Memory B cell (primary cell): Measurements from ENCODE around the gene OR3A3.
"Not testable (repeated sequence)": the region's sequence is repeated elsewhere in the genome, so short reads cannot be mapped to it uniquely, and the experiment has no call there.

ENCODE experiments used
- ATAC-seq: fragments of 150-1000 bp; cut with Tn5 transposase; 2 replicates; pipeline ENCODE4 v1.10.0; 2021; ENCODE audit warnings: low read depth, mild to moderate bottlenecking, moderate library complexity
- DNase-seq, 2 donors: peaks; one replicate each; pipeline ENCODE4 v3.0.0; 2022; ENCODE audit warnings: low spot score in 2 of 2
- H3K27ac Mint-ChIP-seq: one replicate; pipeline ENCODE4 v1.8.0; 2022; ENCODE audit warnings: mild to moderate bottlenecking, moderate library complexity, mixed read lengths
- H3K27me3 Mint-ChIP-seq: one replicate; pipeline ENCODE4 v1.8.0; 2022; ENCODE audit warnings: mixed read lengths
- H3K36me3 Mint-ChIP-seq: one replicate; pipeline ENCODE4 v1.8.0; 2022; ENCODE audit warnings: mild to moderate bottlenecking, mixed read lengths
- H3K4me1 Mint-ChIP-seq: one replicate; pipeline ENCODE4 v1.8.0; 2022; ENCODE audit warnings: mixed read lengths
- H3K4me3 Mint-ChIP-seq: one replicate; pipeline ENCODE4 v1.8.0; 2022; ENCODE audit warnings: mild to moderate bottlenecking, moderate library complexity, mixed read lengths
- H3K9me3 Mint-ChIP-seq: one replicate; pipeline ENCODE4 v1.8.0; 2022; ENCODE audit warnings: mixed read lengths

The OR3A3 gene

DNA sequence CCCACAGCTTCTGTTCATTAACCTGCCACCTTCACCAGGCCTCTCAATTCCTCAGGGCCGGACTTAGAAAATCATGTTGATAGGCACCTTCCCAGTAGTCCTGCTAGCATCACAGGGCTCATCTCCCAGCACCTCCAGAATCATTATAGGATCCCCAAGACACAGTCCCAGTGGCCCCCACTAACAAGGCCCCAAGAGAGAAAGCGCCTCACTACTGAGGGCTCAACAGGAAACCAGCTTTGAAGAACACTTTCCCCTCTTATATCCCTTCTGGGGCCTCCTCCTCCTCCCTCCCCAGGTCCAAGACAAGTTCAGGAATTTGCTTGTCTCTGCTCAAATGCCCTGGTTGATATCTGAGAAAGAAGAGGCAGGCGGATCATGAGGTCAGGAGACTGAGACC, at the start of gene OR3A3:
TSS of gene OR3A3 (plus strand) at position 301 of the 400 bp plus-strand sequence.
- Mint-ChIP-seq H3K27ac (no peak within 1 kb of the TSS), H3K4me3 (no peak within 1 kb of the TSS), H3K27me3 (peaks cover 17% of the 10 kb centered on the region), H3K4me1 (peaks cover 5% of the 10 kb centered on the region), H3K36me3 (peaks cover 5% of the 10 kb centered on the region), H3K9me3 (peaks cover 9% of the 10 kb centered on the region)
- ATAC-seq (no peak), DNase-seq (no peak)

DNA sequence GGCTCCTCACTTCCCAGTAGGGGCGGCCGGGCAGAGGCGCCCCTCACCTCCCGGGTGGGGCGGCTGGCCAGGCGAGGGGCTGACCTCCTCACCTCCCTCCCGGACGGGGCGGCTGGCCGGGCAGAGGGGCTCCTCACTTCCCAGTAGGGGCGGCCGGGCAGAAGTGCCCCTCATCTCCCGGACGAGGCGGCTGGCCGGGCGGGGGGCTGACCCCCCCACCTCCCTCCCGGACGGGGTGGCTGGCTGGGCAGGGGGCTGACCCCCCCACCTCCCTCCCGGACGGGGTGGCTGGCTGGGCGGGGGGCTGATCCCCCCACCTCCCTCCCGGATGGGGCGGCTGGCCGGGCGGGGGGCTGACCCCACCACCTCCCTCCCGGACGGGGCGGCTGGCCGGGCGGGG, 40.0 kb upstream of the OR3A3 start:
- not testable (repeated sequence) for ATAC-seq, H3K4me1 Mint-ChIP-seq, DNase-seq, H3K36me3 Mint-ChIP-seq, H3K4me3 Mint-ChIP-seq, H3K27ac Mint-ChIP-seq, H3K27me3 Mint-ChIP-seq
- peaks cover 12% of the 10 kb centered on the region for H3K9me3 Mint-ChIP-seq

DNA sequence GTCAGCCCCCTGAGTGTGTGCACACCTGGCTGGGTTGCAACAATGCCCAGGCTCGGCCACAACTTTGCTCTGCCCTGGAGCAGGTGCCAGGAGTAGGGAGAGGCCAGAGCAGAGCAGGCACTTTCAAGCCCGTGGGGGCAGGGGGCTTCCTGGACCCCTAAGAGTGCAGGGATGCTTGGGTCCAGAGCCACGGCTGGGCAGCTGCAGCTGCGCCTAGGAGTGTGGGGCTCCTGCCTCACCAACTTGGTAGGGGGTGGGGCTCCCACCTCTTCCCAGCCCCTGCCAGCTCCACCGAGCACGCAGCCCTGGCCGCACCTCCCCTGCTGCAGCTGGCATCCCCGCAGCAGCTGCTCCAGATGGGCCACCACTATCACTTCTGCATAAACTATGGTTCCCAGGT, 32.8 kb upstream of the OR3A3 start:
- peaks cover 6% of the 10 kb centered on the region for H3K9me3 Mint-ChIP-seq
- H3K27ac Mint-ChIP-seq: peak overlapping the region; percentile 21
- peaks cover 4% of the 10 kb centered on the region for H3K36me3 Mint-ChIP-seq
- H3K4me3 Mint-ChIP-seq: no peak overlapping the region
- peaks cover 3% of the 10 kb centered on the region for H3K4me1 Mint-ChIP-seq
- H3K27me3 Mint-ChIP-seq: peaks cover 15% of the 10 kb centered on the region
- DNase-seq (no peak), ATAC-seq (no peak)

DNA sequence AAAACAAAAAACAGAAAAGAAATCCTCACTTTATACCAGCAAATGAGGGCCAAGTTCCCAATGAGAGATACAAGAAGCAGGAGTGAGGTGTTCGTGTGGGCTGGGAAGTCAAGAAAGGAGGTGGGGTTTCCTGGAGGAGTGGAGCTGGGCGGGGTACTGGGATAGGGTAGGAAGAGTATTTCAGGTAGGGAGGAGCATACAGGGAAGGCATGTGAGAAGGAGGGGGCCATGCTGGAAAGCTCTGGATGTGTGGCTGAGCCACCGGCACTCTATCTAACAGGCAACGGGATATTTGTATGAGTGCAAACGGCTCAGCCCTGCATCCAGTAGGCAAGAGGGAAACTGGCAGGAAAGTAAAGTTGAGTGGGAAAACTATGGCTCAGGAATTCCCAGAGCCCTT, 29.2 kb upstream of the OR3A3 start:
- Mint-ChIP-seq H3K36me3 (peaks cover 2% of the 10 kb centered on the region), H3K4me1 (peaks cover 3% of the 10 kb centered on the region), H3K27me3 (peaks cover 27% of the 10 kb centered on the region), H3K9me3 (no peaks in the 10 kb centered on the region), H3K27ac (no peak overlapping the region), H3K4me3 (no peak overlapping the region)
- ATAC-seq: no peak
- DNase-seq: no peak

DNA sequence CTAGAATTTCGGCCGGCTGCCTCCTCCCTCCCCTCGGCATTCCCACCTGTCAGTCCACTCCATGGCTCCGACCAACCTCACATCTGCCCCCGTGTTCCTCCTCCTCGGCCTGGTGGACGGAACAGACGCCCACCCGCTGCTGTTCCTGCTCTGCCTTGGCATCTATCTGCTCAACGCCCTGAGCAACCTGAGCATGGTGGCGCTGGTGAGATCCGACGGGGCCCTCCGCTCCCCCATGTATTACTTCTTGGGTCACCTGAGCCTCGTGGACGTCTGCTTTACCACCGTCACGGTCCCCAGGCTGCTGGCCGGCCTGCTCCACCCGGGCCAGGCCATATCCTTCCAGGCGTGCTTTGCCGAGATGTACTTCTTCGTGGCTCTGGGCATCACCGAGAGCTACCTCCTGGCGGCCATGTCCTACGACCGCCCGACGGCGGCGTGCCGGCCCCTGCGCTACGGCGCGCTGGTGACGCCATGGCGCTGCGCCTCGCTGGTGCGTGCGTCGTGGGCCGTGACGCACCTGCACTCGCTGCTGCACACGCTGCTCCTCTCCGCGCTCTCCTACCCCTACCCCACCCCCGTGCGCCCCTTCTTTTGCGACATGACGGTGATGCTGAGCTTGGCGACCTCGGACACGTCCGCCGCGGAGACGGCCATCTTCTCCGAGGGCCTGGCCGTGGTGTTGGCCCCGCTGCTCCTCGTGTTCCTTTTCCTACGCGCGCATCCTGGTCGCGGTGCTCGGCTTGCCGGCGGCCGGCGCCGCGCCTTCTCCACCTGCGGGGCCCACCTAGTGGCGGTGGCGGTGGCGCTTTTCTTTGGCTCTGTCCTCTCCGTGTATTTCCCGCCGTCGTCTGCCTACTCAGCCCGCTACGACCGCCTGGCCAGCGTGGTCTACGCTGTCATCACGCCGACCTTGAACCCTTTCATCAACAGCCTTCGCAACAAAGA, 25.0 kb upstream of the OR3A3 start, which contains the start of gene OR3A2:
TSS of gene OR3A2 (minus strand) at position 440 of the 948 bp plus-strand sequence.
- peak in 1 of 2 donors; percentile 5 for DNase-seq
- Mint-ChIP-seq H3K27ac (peak within 1 kb of the TSS; percentile 39), H3K27me3 (peaks cover 22% of the 10 kb centered on the region), H3K4me3 (peak within 1 kb of the TSS; percentile 80), H3K4me1 (no peaks in the 10 kb centered on the region), H3K36me3 (no peaks in the 10 kb centered on the region), H3K9me3 (no peaks in the 10 kb centered on the region)
- ATAC-seq: peak; percentile 92

DNA sequence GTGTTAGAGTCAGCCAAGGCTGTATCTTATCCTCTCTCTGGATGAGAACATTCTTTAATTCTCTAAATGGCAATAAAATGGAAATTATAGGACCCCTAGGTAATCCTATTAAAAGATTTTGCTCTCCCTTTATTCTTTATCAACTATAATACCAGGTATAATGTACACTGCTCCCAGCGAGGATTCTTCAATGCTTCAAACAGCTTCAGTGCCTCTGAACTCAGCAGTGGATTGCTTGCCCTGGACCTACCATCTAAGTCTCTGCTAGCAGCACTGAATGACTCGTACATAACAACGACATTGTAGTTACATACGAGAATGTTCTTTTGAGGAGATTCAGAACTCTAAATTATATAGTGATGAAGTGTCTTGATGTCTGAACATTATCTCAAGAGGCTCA, 21.4 kb upstream of the OR3A3 start:
- Mint-ChIP-seq H3K27ac (no peak overlapping the region), H3K27me3 (peaks cover 18% of the 10 kb centered on the region), H3K4me3 (no peak overlapping the region), H3K36me3 (no peaks in the 10 kb centered on the region), H3K4me1 (no peaks in the 10 kb centered on the region), H3K9me3 (peaks cover 4% of the 10 kb centered on the region)
- DNase-seq: no peak
- ATAC-seq: no peak

DNA sequence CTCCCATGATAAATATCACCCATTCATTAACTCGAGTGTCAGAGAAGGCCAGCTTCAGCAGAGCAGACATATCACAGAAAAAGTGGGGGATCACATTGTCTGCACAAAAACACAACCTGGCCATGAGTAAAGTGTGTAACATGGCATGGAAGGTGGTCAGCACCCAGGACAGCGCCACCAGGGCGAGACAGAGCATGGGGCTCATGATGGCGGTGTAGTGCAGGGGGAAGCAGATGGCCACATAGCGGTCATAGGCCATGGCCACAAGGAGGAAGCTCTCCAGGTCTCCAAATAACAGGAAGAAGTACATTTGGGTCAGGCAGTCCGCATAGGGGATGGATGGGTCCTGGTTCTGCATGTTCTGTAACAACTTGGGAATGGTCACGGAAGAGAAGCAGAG, 13.4 kb upstream of the OR3A3 start:
- not testable (repeated sequence) for DNase-seq, H3K4me1 Mint-ChIP-seq, H3K36me3 Mint-ChIP-seq, H3K9me3 Mint-ChIP-seq, H3K27ac Mint-ChIP-seq, ATAC-seq, H3K27me3 Mint-ChIP-seq, H3K4me3 Mint-ChIP-seq

DNA sequence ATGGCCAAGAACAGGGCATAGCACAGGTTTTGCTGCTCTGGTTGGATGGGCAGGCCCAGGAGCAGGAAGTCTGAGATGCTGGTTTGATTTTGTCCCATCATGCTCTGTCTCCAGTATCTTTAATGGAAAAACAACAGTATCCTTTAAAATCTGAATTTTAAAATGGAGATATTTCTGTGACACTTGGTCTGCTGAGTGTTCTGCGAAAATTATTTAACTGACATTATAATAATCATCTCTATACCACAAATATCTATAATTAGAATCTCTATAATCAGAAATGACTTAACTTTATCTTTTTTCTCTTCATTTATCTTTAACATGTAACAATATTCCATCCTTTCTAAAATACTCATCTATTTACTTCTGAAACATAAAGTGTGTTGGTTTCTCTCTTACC, 12.9 kb upstream of the OR3A3 start, which contains the start of gene OR1E1:
TSS of gene OR1E1 (minus strand) at position 101 of the 400 bp plus-strand sequence. CDS start at position 101, 0 bp downstream.
- Mint-ChIP-seq H3K27ac (no peak within 1 kb of the TSS), H3K4me3 (no peak within 1 kb of the TSS), H3K9me3 (no peaks in the 10 kb centered on the region), H3K36me3 (no peaks in the 10 kb centered on the region), H3K4me1 (no peaks in the 10 kb centered on the region), H3K27me3 (peaks cover 7% of the 10 kb centered on the region)
- ATAC-seq (no peak), DNase-seq (no peak)

DNA sequence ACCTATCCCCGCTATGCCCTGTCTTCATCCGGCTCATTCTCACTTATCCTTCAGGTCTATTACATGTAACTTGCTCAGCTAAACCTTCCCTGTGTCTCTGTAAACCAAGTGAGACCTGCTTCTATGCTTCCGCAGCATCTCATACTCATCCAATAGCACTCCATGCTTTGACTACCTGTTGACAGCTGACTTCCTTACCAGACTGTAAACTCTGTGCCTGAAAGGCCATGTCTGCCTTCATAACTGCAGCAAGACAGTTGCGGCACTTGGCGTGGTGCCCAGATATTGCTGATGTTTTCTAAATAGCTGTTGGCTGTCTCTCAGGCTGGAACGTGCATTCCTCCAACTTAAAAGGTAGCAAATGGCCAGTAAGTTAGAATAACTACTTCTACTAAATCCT, 11.1 kb upstream of the OR3A3 start:
- ATAC-seq (no peak), DNase-seq (no peak)
- Mint-ChIP-seq H3K27ac (no peak overlapping the region), H3K36me3 (no peaks in the 10 kb centered on the region), H3K4me1 (no peaks in the 10 kb centered on the region), H3K4me3 (no peak overlapping the region), H3K9me3 (peaks cover 2% of the 10 kb centered on the region), H3K27me3 (peaks cover 4% of the 10 kb centered on the region)

DNA sequence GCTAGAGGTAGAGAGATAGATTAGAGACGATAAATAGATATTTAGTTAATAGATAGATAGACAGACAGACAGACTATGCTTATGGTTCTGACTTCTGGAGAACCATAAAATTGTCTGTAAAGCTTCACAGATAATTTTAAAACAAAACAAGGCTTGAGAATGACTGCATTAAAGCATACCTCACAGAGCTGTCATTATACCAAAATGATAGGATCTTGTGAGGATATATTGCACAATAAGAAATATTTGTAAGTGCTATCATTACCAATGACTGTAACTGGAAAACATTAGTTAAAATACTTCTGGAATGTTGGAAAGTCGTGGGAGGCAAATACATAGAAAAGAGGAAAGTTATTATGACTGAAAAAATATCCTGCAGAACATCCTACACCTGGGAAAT, 9.4 kb upstream of the OR3A3 start:
- Mint-ChIP-seq H3K9me3 (peaks cover 5% of the 10 kb centered on the region), H3K27me3 (peaks cover 3% of the 10 kb centered on the region), H3K27ac (no peak overlapping the region), H3K36me3 (no peaks in the 10 kb centered on the region), H3K4me1 (no peaks in the 10 kb centered on the region), H3K4me3 (no peak overlapping the region)
- no peak for DNase-seq
- ATAC-seq: no peak

DNA sequence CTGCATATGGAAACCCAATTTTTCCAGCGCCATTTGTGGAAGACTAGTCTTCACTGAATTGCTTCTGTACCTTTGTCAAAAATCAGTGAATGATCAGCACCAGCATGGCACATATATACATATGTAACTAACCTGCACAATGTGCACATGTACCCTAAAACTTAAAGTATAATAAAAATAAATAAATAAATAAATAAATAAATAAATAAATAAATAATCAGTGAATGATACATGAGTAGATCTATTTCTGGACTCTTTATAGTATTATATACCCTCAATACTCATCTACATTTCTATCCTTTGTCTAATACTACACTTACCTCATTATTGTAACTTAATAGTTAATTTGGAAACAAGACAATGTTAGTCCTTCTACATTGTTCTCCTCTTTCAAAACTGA, 7.3 kb upstream of the OR3A3 start:
- ATAC-seq, H3K27ac Mint-ChIP-seq, H3K4me1 Mint-ChIP-seq, H3K4me3 Mint-ChIP-seq, H3K27me3 Mint-ChIP-seq, H3K36me3 Mint-ChIP-seq, DNase-seq: not testable (repeated sequence)
- H3K9me3 Mint-ChIP-seq: peaks cover 11% of the 10 kb centered on the region

DNA sequence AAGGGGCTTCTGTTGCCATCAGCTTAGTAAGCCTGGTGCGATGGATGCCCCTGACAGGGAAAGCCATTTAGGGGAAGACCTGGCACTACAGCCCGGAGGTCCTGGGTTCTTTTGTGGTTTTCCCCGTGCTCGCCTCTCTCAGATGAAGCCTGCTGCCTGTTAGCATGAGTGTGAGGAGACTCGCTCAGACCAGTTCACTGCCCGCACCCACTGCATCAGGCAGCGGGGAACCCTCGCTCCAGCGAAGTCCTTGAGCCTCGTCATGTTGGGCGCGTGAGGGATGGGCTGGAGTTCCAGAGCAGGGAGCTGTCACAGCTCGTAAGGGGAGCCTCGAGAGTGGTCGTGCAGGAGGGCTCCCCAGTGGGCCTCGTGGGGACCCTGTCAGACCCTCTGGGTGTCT, 1.0 kb downstream of the OR3A3 start:
- H3K4me1 Mint-ChIP-seq, H3K27ac Mint-ChIP-seq, ATAC-seq, H3K4me3 Mint-ChIP-seq, DNase-seq, H3K36me3 Mint-ChIP-seq, H3K9me3 Mint-ChIP-seq: not testable (repeated sequence)
- peaks cover 17% of the 10 kb centered on the region for H3K27me3 Mint-ChIP-seq

DNA sequence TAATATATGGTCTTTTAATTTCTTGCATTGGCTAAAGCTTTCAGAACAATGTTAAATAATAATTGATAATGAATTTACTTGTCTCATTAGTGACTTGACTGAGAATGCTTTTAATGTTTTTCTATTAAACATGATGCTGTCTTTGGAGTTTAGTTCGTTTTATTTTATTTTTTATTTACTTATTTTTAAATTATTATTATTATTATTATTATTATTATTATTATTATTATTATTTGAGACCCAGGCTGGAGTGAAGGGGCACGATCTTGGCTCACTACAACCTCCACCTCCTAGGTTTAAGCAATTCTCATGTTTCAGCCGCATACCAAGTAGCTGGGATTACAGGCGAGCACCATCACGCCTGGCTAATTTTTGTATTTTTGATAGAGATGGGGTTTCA, 4.4 kb downstream of the OR3A3 start:
- Mint-ChIP-seq H3K9me3 (peaks cover 4% of the 10 kb centered on the region), H3K27me3 (peaks cover 12% of the 10 kb centered on the region), H3K4me3 (no peak overlapping the region), H3K27ac (no peak overlapping the region), H3K36me3 (peaks cover 1% of the 10 kb centered on the region), H3K4me1 (peaks cover 5% of the 10 kb centered on the region)
- ATAC-seq (no peak), DNase-seq (no peak)

DNA sequence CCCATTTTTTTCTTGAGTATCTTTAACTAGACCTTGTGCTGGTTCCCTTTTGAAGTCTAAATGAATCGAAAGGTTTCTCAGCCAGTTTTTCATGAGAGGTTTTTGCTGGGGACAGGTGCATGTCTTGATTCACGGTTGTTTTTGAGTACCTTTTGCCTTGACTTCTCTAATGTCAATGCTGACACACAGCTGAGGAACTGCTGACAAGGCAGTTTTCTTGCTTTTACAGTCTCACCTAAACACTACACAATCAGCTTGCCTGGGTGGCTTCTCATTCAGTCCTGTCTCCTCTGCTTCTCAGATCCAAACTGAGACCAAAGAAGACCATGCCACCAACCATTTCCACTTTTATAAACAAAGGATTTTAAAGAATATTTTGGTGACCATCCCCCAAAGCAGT, 7.1 kb downstream of the OR3A3 start:
- Mint-ChIP-seq H3K27ac (no peak overlapping the region), H3K36me3 (no peaks in the 10 kb centered on the region), H3K4me1 (no peaks in the 10 kb centered on the region), H3K27me3 (peaks cover 14% of the 10 kb centered on the region), H3K4me3 (no peak overlapping the region), H3K9me3 (peaks cover 4% of the 10 kb centered on the region)
- DNase-seq (no peak), ATAC-seq (no peak)

DNA sequence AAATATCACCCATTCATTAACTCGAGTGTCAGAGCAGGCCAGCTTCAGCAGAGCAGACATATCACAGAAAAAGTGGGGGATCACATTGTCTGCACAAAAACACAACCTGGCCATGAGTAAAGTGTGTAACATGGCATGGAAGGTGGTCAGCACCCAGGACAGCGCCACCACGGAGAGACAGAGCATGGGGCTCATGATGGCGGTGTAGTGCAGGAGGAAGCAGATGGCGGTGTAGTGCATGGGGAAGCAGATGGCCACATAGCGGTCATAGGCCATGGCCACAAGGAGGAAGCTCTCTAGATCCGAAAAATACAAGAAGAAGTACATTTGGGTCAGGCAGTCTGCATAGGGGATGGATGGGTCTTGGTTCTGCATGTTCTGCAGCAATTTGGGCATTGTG, 22.0 kb downstream of the OR3A3 start:
- not testable (repeated sequence) for H3K4me3 Mint-ChIP-seq, DNase-seq, H3K27ac Mint-ChIP-seq, H3K4me1 Mint-ChIP-seq, H3K9me3 Mint-ChIP-seq, H3K36me3 Mint-ChIP-seq
- H3K27me3 Mint-ChIP-seq: peaks cover 12% of the 10 kb centered on the region
- ATAC-seq: peak; percentile 79
